ENCODE measurements around the gene KCNA1.

- TF ChIP-seq CTCF (conservative IDR thresholded peaks at IDR 0.05; ENCODE audit: low read depth, low read length) (no peak), EZH2 (IDR thresholded peaks at IDR 0.05; ENCODE audit: low read length, unreplicated experiment) (no peak), EZH2phosphoT487 (IDR thresholded peaks at IDR 0.05; ENCODE audit: borderline replicate concordance, low read length) (no peak)
Measured at GRCh38 chr12:4909410-4909733, 333 bp upstream of the KCNA1 start.

Data from PC-3 (cell line).